SU-DHL-6 (cell line): ENCODE measurements around the gene COL4A1.

Source experiments
- H2AFZ ChIP-seq: fragments of 200-600 bp; sonication (generic); 2 replicates; pipeline ENCODE4 v1.6.1; 2014; ENCODE audit warnings: low read depth, mild to moderate bottlenecking, moderate library complexity, mixed read lengths, antibody characterized with exemption, low read length; ENCODE audit not compliant: severe bottlenecking
- H3F3A ChIP-seq: fragments of 200-600 bp; shearing (Covaris generic); 2 replicates; pipeline ENCODE4 v1.6.0; 2016; ENCODE audit warnings: antibody characterized with exemption, mild to moderate bottlenecking; ENCODE audit not compliant: insufficient read depth
- H3K27ac ChIP-seq: fragments of 200-600 bp; sonication (generic); 2 replicates; pipeline ENCODE4 v1.5.1; 2016; ENCODE audit warnings: low read depth, mild to moderate bottlenecking, low read length, moderate library complexity, mixed read lengths
- H3K27me3 ChIP-seq: fragments of 200-600 bp; sonication (generic), shearing (Covaris generic); 2 replicates; pipeline ENCODE4 v1.6.0; 2014; ENCODE audit warnings: mild to moderate bottlenecking, low read length
- H3K36me3 ChIP-seq: fragments of 200-600 bp; sonication (generic); 2 replicates; pipeline ENCODE4 v1.6.1; 2014; ENCODE audit warnings: mild to moderate bottlenecking, low read length, mixed read lengths
- H3K4me2 ChIP-seq: fragments of 300-600, 200-600 bp; shearing (Covaris generic), sonication (generic); 2 replicates; pipeline ENCODE4 v1.6.0; 2014; ENCODE audit warnings: low read length, low read depth, mild to moderate bottlenecking; ENCODE audit not compliant: poor library complexity, severe bottlenecking
- H3K4me3 ChIP-seq: fragments of 200-600 bp; sonication (generic); 2 replicates; pipeline ENCODE4 v1.5.1; 2014; ENCODE audit warnings: antibody characterized with exemption, low read length, mild to moderate bottlenecking, mixed read lengths; ENCODE audit not compliant: insufficient read depth, poor library complexity, severe bottlenecking
- H3K79me2 ChIP-seq: fragments of 200-600 bp; sonication (generic); 2 replicates; pipeline ENCODE4 v1.6.1; 2014; ENCODE audit warnings: mild to moderate bottlenecking, low read length, moderate library complexity; ENCODE audit not compliant: insufficient read depth
- H3K9ac ChIP-seq: fragments of 200-600 bp; sonication (generic); 2 replicates; pipeline ENCODE4 v1.7.0; 2014; ENCODE audit warnings: mild to moderate bottlenecking, low read length
- H3K9me2 ChIP-seq: fragments of 200-600 bp; sonication (generic); replicated peaks from 2 replicates; pipeline ENCODE4 v1.6.1; 2014; ENCODE audit warnings: low read length; ENCODE audit not compliant: insufficient read depth
- H3K9me3 ChIP-seq: fragments of 200-600 bp; sonication (generic); 2 replicates; pipeline ENCODE4 v1.6.1; 2014; ENCODE audit warnings: low read length, mixed read lengths; ENCODE audit not compliant: insufficient read depth
- H4K20me1 ChIP-seq: fragments of 200-600 bp; sonication (generic); 2 replicates; pipeline ENCODE4 v1.6.1; 2014; ENCODE audit warnings: low read depth, mild to moderate bottlenecking, antibody characterized with exemption, low read length, moderate library complexity, mixed read lengths
- CTCF ChIP-seq: fragments of 200-600 bp; sonication (generic); IDR thresholded peaks from one replicate; pipeline ENCODE4 v1.5.1; 2017; ENCODE audit warnings: antibody characterized with exemption, mild to moderate bottlenecking, low read length, moderate library complexity; ENCODE audit not compliant: insufficient read depth, poor library complexity, severe bottlenecking
- EZH2phosphoT487 ChIP-seq: fragments of 200-600 bp; sonication (generic), shearing (Covaris generic); conservative IDR thresholded peaks from 2 replicates; pipeline ENCODE4 v1.6.1; 2018; ENCODE audit warnings: mild to moderate bottlenecking, antibody characterized with exemption, low read length, moderate library complexity, mixed read lengths

COL4A1 gene

GRCh38 chr13:110105136-110105535 lies 201.8 kb downstream of the COL4A1 start:
- no peak overlapping the region for H3K4me2 ChIP-seq
- TF ChIP-seq EZH2phosphoT487, result no peak
- no peak for TF ChIP-seq CTCF
- H3K79me2 ChIP-seq, result no peaks in the 10 kb centered on the region
- H3K9me3 ChIP-seq, result no peaks in the 10 kb centered on the region
- H3K9ac ChIP-seq, result no peak overlapping the region
- no peak overlapping the region for H3K27ac ChIP-seq
- no peaks in the 10 kb centered on the region for H4K20me1 ChIP-seq
- no peaks in the 10 kb centered on the region for H3F3A ChIP-seq
- no peaks in the 10 kb centered on the region for H3K27me3 ChIP-seq
- H3K36me3 ChIP-seq, result no peaks in the 10 kb centered on the region
- no peaks in the 10 kb centered on the region for H3K9me2 ChIP-seq
- H3K4me3 ChIP-seq, result no peak overlapping the region
- H2AFZ ChIP-seq, result no peak overlapping the region

GRCh38 chr13:110103534-110103933 lies 203.4 kb downstream of the COL4A1 start:
- H3K9me3 ChIP-seq, result peaks cover 12% of the 10 kb centered on the region; the same call in 1 of the 2 replicates
- H3K36me3 ChIP-seq, result no peaks in the 10 kb centered on the region
- no peak for TF ChIP-seq EZH2phosphoT487
- TF ChIP-seq CTCF, result no peak
- H3K27ac ChIP-seq, result no peak overlapping the region
- H3K4me2 ChIP-seq, result no peak overlapping the region
- no peaks in the 10 kb centered on the region for H3F3A ChIP-seq
- no peaks in the 10 kb centered on the region for H3K9me2 ChIP-seq
- H3K9ac ChIP-seq, result no peak overlapping the region
- no peaks in the 10 kb centered on the region for H4K20me1 ChIP-seq
- H3K27me3 ChIP-seq, result no peaks in the 10 kb centered on the region
- no peaks in the 10 kb centered on the region for H3K79me2 ChIP-seq
- no peak overlapping the region for H3K4me3 ChIP-seq
- H2AFZ ChIP-seq, result no peak overlapping the region

GRCh38 chr13:110103026-110103425 lies 203.9 kb downstream of the COL4A1 start:
- no peak overlapping the region for H3K4me3 ChIP-seq

More at GRCh38 chr13:110103026-110103425, 203.9 kb downstream of the COL4A1 start:
- Histone ChIP-seq H3F3A (no peaks in the 10 kb centered on the region), H3K9ac (no peak overlapping the region), H4K20me1 (no peaks in the 10 kb centered on the region), H3K4me2 (no peak overlapping the region), H3K9me2 (no peaks in the 10 kb centered on the region), H3K27me3 (no peaks in the 10 kb centered on the region), H2AFZ (no peak overlapping the region), H3K36me3 (no peaks in the 10 kb centered on the region), H3K79me2 (no peaks in the 10 kb centered on the region), H3K9me3 (peaks cover 12% of the 10 kb centered on the region; the same call in 1 of the 2 replicates), H3K27ac (no peak overlapping the region)
- TF ChIP-seq CTCF (no peak), EZH2phosphoT487 (no peak)
